K562 (cell line): ENCODE data around the gene CASP7. TPM values are rescaled to one million over a fixed set of nuclear protein-coding genes. Genes with fewer than 3 reads are reported as not detected.
A peak's percentile ranks its signal among the peaks of the same experiment; 100 is the strongest.

Experiments used
- ATAC-seq: fragments of 200-7000 bp; cut with Tn5 transposase; 3 replicates; pipeline ENCODE4 v1.9.1; 2020; ENCODE audit warnings: moderate library complexity
- BruUV-seq: library from RNA; stranded (reverse); fragments of 400-500 nt; replicated peaks from 2 replicates; lab custom pipeline; 2021; lab: Mats Ljungman, UMichigan
- CTCF ChIA-PET: fragments of 300-600 bp; formaldehyde crosslinking; extraction: SDS; loops from one replicate; lab custom pipeline; 2021; ENCODE audit warnings: low intra/inter-chr PET ratio; lab: Yijun Ruan, JAX
- POLR2A ChIA-PET: fragments of 300-600, 350-650 bp; sonication (Branson Sonifier 250); formaldehyde crosslinking; extraction: SDS; loops from one replicate; lab custom pipeline; 2021; ENCODE audit warnings: antibody characterized with exemption, inconsistent platforms; lab: Yijun Ruan, JAX
- DNase-seq, 4 experiments: peaks; one replicate each; pipeline versions ENCODE4 v3.0.0 to v3.0.0-alpha.2; 2011 to 2018; ENCODE audit warnings: low spot score in 3 of 4, mixed read lengths in 3 of 4; ENCODE audit errors: extremely low read depth in 1 of 4
- FAIRE-seq: peaks from 2 replicates; lab custom pipeline; 2011; peaks lifted over from hg19 to GRCh38; lab: Jason Lieb, UNC
- H2AFZ ChIP-seq: 2 replicates; pipeline ENCODE4 v1.6.0; 2011; ENCODE audit warnings: low read depth, low read length, control low read depth, inconsistent platforms
- H3K27ac ChIP-seq: fragments of 200-600 bp; 3 replicates; pipeline ENCODE4 v1.8.0; 2011; ENCODE audit warnings: low read depth, mild to moderate bottlenecking, control low read depth, inconsistent platforms, low read length, moderate library complexity, mixed read lengths; ENCODE audit errors: extremely low read depth
- H3K27me3 ChIP-seq, 2 experiments: fragments of 300-600 bp in 1 of 2; 2 replicates in 1 of 2; 3 replicates in 1 of 2; pipeline versions ENCODE4 v1.6.0 to v1.8.0; 2011; ENCODE audit warnings: inconsistent platforms in 2 of 2, low read length in 2 of 2, mild to moderate bottlenecking in 1 of 2, mixed read lengths in 1 of 2, moderate library complexity in 1 of 2; ENCODE audit not compliant: control insufficient read depth in 2 of 2, insufficient read depth in 2 of 2
- H3K36me3 ChIP-seq: fragments of 300-600 bp; 3 replicates; pipeline ENCODE4 v1.8.0; 2011; ENCODE audit warnings: mild to moderate bottlenecking, low read length, inconsistent platforms; ENCODE audit not compliant: control insufficient read depth, insufficient read depth
- H3K4me1 ChIP-seq, 2 experiments: fragments of 200-600 bp in 1 of 2; replicated peaks in 1 of 2; 2 replicates in 1 of 2; 3 replicates in 1 of 2; pipeline versions ENCODE4 v1.5.1 to v1.8.0; 2011; ENCODE audit warnings: inconsistent platforms in 2 of 2, low read length in 2 of 2, mild to moderate bottlenecking in 1 of 2, mixed read lengths in 1 of 2, moderate library complexity in 1 of 2; ENCODE audit not compliant: control insufficient read depth in 2 of 2, insufficient read depth in 2 of 2
- H3K4me2 ChIP-seq: 2 replicates; pipeline ENCODE4 v1.6.1; 2011; ENCODE audit warnings: low read length, control low read depth, inconsistent platforms, mixed read lengths; ENCODE audit not compliant: insufficient read depth
- H3K4me3 ChIP-seq: fragments of 200-600 bp; sonication (generic), shearing (Covaris generic); 2 replicates; pipeline ENCODE4 v1.5.1; 2016; ENCODE audit warnings: control low read depth, inconsistent platforms
- H3K79me2 ChIP-seq: fragments of 200-600 bp; 3 replicates; pipeline ENCODE4 v1.8.0; 2011; ENCODE audit warnings: low read length, inconsistent platforms; ENCODE audit not compliant: control insufficient read depth, insufficient read depth
- H3K9ac ChIP-seq, 2 experiments: 2 replicates each; pipeline versions ENCODE4 v1.6.0 to v1.6.1; 2011; ENCODE audit warnings: low read depth in 2 of 2, low read length in 2 of 2, control low read depth in 1 of 2, inconsistent platforms in 1 of 2, mild to moderate bottlenecking in 1 of 2, mixed read lengths in 1 of 2; ENCODE audit not compliant: insufficient read depth in 1 of 2
- H3K9me1 ChIP-seq: one replicate; pipeline ENCODE4 v1.6.0; 2011; ENCODE audit warnings: inconsistent platforms, mild to moderate bottlenecking, low read length, moderate library complexity; ENCODE audit not compliant: control insufficient read depth, insufficient read depth
- H3K9me3 ChIP-seq: replicated peaks from 2 replicates; pipeline ENCODE4 v1.5.1; 2011; ENCODE audit warnings: low read depth, low read length, inconsistent platforms; ENCODE audit not compliant: control insufficient read depth, insufficient read depth
- H4K20me1 ChIP-seq: replicated peaks from 2 replicates; pipeline ENCODE4 v1.6.1; 2011; ENCODE audit warnings: low read length, inconsistent platforms, mixed read lengths; ENCODE audit not compliant: control insufficient read depth, insufficient read depth
- AFF4 ChIP-seq: sonication (generic); formaldehyde crosslinking; IDR thresholded peaks from 2 replicates; pipeline ENCODE4 v1.8.0; 2023; ENCODE audit warnings: mild to moderate bottlenecking, missing genetic modification reagents
- HES1 ChIP-seq: fragments of 450-650 bp; IDR thresholded peaks from 2 replicates; pipeline ENCODE4 v1.6.1; 2016; ENCODE audit warnings: low read depth, mild to moderate bottlenecking, moderate library complexity
- RBM22 ChIP-seq: fragments of 200-400 bp; formaldehyde crosslinking; IDR thresholded peaks from 2 replicates; pipeline ENCODE4 v1.6.1; 2018; ENCODE audit warnings: low read length, low read depth; ENCODE audit not compliant: poor library complexity, severe bottlenecking
- TRIM28 ChIP-seq: fragments of 450-650 bp; IDR thresholded peaks from 2 replicates; pipeline ENCODE4 v1.6.1; 2017
- XRCC3 ChIP-seq: fragments of 450-650 bp; IDR thresholded peaks from 2 replicates; pipeline ENCODE4 v1.6.1; 2017; ENCODE audit warnings: mild to moderate bottlenecking, moderate library complexity
- ZKSCAN3 ChIP-seq: fragments of 250-450 bp; sonication (Bioruptor Pico); IDR thresholded peaks from 2 replicates; pipeline ENCODE4 v1.4.0; 2020
- ZNF12 ChIP-seq: sonication (generic); formaldehyde crosslinking; IDR thresholded peaks from 2 replicates; pipeline ENCODE4 v1.4.0; 2020; ENCODE audit warnings: mild to moderate bottlenecking, missing genetic modification reagents
- ZNF280A ChIP-seq: fragments of 450-650 bp; IDR thresholded peaks from 2 replicates; pipeline ENCODE4 v1.6.1; 2018; ENCODE audit warnings: mild to moderate bottlenecking, low read depth; ENCODE audit not compliant: partially characterized antibody
- ZNF280B ChIP-seq: fragments of 250-450 bp; sonication (Bioruptor Pico); IDR thresholded peaks from 2 replicates; pipeline ENCODE4 v1.5.1; 2021; ENCODE audit warnings: mild to moderate bottlenecking
- WGBS: fragments of 100-300 bp; shearing (Covaris generic); methylation state at CpG from one replicate; pipeline ENCODE4 v1.1.6; 2016; ENCODE audit warnings: low coverage, mixed read lengths; ENCODE audit not compliant: insufficient coverage; ENCODE audit errors: missing lambda C conversion rate; 5-methylcytosine and 5-hydroxymethylcytosine counted together
- in situ Hi-C: fragments of 300-500 bp; cut with MboI; formaldehyde crosslinking; loops from 4 replicates; pipeline ENCODE4 v1.15.0; 2018; ENCODE audit warnings: inconsistent platforms, mixed read lengths
- intact Hi-C: fragments of 100-400 bp; cut with micrococcal nuclease; formaldehyde crosslinking; loops from 2 replicates; pipeline ENCODE4 v1.14.2; 2022
- polyA plus RNA-seq, 8 experiments: library from polyadenylated mRNA; depleted of rRNA in 4 of 8; stranded (reverse) in 5 of 8; unstranded in 3 of 8; fragments of >200 nt; fragmentation: Nextera tagmentation in 2 of 8; fragmentation: Illumina TruSeq in 1 of 8; extraction: Ambion mirVana in 2 of 8; extraction: Trizol in 1 of 8; gene quantifications; 2 replicates each; pipeline versions ENCODE4 v1.2.1 to v1.2.3, GENCODE V29; 2011 to 2014; ENCODE audit warnings: inconsistent platforms in 1 of 8, missing spikeins in 1 of 8
- total RNA-seq, 7 experiments: library from RNA; depleted of rRNA in 6 of 7; stranded (reverse); fragments of >200 nt in 6 of 7; fragmentation: Illumina TruSeq in 2 of 7; extraction: Trizol in 2 of 7; gene quantifications; 2 replicates each; pipeline versions ENCODE4 v1.2.1 to v1.2.3, GENCODE V29; 2011 to 2021; ENCODE audit warnings: low replicate concordance in 1 of 7

Gene CASP7
- total and polyA plus RNA-seq, 9 of the 15 experiments (the other 6 are each of a cell fraction or from before 2014, with no cell fraction given), result 2.2 to 23.3 (median 9.0) TPM

- TF ChIP-seq HES1, result no peak
- TF ChIP-seq AFF4 (CRISPR knock-in tag), result no peak
- TF ChIP-seq, all 486 proteins: peak for 0
Measured at GRCh38 chr10:113692271-113692670, 12.6 kb downstream of the CASP7 start (continued).

- ATAC-seq (no peak), FAIRE-seq (no peak), DNase-seq (no peak)
- Histone ChIP-seq H3K27ac (no peak overlapping the region), H3K9me1 (no peaks in the 10 kb centered on the region), H3K4me1 (no peaks in the 10 kb centered on the region), H3K36me3 (no peaks in the 10 kb centered on the region), H3K79me2 (no peaks in the 10 kb centered on the region), H4K20me1 (no peaks in the 10 kb centered on the region), H2AFZ (no peak overlapping the region), H3K9ac (no peak overlapping the region), H3K4me3 (no peak overlapping the region), H3K27me3 (peaks cover 0 to 5% of the 10 kb centered on the region in 2 experiments; a peak in 2 of 5 replicates), H3K4me2 (no peak overlapping the region), H3K9me3 (no peaks in the 10 kb centered on the region)
- ChIA-PET POLR2A (no interaction called here), CTCF (no interaction called here)
- no TSS peak for BruUV-seq
- TF ChIP-seq TRIM28 (peak; percentile 61; the same call in 1 of the 2 replicates), ZNF280B (CRISPR knock-in tag) (0 out of 2 replicates have a peak, but pooled peaks have one; percentile 27), ZNF280A (peak; percentile 57), ZNF12 (CRISPR knock-in tag) (no peak), ZKSCAN3 (no peak), RBM22 (no peak), XRCC3 (no peak)
- intact Hi-C loops, result no loop called here
- in situ Hi-C loops, result no loop called here
- WGBS, result 0% methylated on average over 2 of the region's 2 CpGs
Measured at GRCh38 chr10:113693348-113693747, 13.6 kb downstream of the CASP7 start.
